Measurements from ENCODE around the gene TLE6.
A peak's percentile ranks its signal among the peaks of the same experiment; 100 is the strongest.
"Not testable (repeated sequence)": the region's sequence is repeated elsewhere in the genome, so short reads cannot be mapped to it uniquely, and the experiment has no call there.

The TLE6 gene

DNA sequence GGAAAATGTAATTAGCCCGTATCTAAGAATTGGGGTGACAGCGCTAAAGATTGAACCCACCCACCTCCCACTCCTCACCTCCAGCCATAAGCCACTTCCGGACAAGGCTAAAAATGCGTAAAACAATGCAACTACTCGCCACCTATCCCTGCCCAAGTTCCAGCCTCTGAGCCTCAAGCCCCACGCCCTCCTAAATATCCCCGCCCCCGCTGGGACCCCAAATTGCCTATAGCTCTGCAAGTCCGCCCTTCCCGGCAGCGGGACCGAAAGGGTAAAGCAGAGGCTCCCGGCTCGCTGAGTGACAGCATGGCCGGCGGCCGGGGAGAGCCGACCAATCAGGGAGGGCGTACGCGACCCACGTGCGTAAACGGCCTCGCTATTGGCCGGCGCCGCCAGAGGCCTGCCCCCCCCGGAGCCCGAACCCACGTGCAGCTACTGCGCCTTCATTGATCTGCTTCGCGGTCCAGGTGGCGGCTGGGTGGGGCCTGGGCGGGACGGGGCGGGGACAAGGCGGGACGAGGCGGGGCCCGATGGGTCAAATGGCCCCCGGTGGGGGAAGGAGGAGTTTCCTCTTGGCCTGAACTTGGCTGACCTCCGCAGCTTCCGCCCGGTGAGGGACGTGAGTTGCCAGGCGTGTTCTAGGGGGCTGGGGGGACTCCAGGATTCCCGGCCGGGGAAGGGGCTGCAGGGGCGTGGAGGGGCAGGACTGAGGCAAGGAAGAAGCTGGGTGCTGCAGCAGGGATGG is at the start of gene TLE6:
Gene TLE6, plus strand, starts transcription at position 564 of the 745 bp plus-strand sequence. CDS start 670 bp downstream, outside the sequence.
- DNase-seq (ENCODE audit: low read depth in 2 of 2): peak; percentile 77 to 83

DNA sequence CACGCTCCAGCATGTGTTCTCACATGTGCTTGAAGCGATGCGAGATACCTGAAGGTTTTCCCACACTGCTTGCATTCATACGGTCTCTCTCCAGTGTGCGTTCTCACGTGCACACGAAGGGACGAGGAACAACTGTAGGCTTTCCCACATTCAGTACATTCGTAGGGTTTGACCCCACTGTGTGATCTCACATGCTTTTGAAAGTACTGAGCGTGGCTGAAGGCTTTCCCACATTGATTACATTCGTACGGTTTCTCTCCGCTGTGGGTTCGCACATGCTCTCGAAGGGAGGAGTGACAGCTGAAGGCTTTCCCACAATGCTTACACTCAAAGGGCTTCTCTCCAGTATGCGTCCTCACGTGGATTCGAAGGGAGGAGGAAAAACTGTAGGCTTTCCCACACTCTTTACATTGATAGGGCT is 43.9 kb upstream of the TLE6 start:
- no peak for DNase-seq (ENCODE audit: low read depth in 2 of 2)

GRCh38 chr19:2935863-2936262 is 41.5 kb upstream of the TLE6 start:
- DNase-seq (ENCODE audit: low read depth in 2 of 2): not testable (repeated sequence)

- DNase-seq (ENCODE audit: low read depth in 2 of 2): no peak
Measured at GRCh38 chr19:2942928-2943640, 34.3 kb upstream of the TLE6 start.

DNA sequence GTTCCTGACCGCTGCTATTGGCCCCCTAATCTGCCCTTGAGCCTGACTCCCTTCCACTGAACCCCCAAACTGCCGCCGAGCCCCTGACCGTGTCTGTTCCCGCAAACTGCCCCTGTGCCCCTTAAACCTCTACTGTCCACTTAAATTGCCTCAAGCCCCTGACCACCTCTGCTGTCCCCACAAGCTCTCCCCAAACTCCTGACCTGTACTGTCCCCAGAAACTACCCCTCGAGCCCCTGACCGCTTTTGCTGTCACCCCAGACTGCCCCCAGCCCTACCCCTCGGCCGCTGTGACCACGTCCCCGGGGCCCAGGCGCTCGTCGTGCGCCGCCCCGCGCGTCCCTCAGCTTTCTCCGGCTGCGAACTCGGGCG is 33.0 kb upstream of the TLE6 start:
- no peak for DNase-seq (ENCODE audit: low read depth in 2 of 2)

DNA sequence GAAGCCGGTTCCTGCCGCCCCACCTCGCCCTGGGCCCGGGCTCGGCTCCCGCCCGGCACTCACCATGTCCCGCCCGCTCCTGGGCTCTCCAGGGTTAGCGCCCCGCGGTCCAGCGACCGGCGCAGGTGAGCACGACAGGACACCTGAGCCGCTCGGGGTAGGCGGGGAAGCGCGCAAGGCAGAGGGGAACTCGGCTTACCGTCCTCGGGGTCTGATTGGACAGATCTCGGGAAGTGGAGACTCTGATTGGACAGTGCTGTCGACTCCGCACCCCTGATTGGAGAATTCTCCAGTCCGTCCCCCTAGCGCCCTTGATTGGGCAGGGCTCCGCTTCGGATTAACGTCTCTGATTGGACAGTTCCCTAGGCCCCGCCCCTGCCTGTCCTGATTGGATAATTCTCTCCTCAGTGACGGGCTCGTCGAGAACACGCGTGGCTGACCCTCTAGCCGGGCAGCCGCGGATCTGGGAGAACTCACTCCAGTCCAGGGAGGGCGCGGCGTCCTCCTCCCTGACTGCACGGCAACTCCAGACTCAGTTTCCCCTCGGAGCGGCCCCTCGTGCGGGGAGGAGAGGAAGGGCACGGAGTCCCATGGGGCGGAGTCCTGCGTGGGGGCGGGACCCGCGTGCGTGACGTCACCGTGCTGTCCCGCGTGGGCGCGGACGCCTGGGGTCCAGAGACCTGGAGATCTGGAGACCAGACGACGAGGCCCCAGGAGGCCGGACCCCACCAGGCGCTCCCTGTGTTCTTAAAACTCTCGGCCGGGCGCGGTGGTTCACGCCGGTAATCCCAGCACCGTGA is 32.4 kb upstream of the TLE6 start, which contains the start of gene ZNF77:
Gene ZNF77, minus strand, starts transcription at position 197 of the 800 bp plus-strand sequence. Its CDS starts 131 bp downstream, at position 66.
- DNase-seq (ENCODE audit: low read depth in 2 of 2): peak; percentile 96 to 97

DNA sequence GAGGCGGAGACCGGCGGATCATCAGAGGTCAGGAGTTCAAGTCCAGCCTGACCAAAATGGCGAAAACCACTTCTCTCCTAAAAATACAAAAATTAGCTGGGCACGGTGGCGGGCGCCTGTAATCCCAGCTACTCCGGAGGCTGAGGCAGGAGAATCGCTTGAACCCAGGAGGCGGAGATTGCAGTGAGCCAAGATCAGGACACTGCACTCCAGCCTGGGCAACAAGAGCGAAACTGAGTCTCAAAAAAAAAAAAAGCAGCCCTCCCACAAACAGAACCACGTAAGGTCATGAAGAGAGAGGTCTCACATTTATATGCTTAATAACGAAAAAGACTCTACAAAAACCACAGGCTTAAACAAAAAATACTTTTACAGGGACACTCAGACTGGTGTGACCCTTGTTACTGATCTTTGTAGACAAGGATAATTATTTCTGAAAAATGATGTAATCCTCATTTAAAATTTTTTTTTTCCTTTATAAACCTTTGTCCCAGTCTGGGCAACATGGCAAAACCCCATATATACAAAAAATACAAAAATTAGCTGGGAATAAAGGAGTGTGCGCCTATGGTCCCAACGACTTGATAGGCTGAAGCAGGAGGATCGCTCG is 31.7 kb upstream of the TLE6 start:
- no peak for DNase-seq (ENCODE audit: low read depth in 2 of 2)

DNA sequence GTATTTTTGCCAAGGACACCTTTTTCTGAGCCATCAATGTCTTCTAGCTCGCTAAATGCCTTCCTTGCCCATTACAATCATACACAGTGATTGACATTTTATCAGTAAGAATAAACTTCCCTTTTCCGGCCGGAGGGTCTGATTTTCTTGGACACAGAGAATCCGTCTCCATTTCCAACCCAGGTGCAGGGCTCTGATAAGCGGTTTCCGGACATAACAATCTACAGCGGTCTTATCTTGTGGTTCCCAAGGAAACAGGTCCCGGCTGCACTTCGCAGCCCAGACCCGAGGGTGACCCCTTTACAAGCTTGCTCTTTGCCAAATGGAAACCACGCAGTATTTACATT is 27.5 kb upstream of the TLE6 start:
- no peak for DNase-seq (ENCODE audit: low read depth in 2 of 2)

GRCh38 chr19:2950286-2951124 is 26.9 kb upstream of the TLE6 start:
- peak; percentile 100 for DNase-seq (ENCODE audit: low read depth in 2 of 2)

GRCh38 chr19:2952953-2953481 is 24.3 kb upstream of the TLE6 start:
- DNase-seq (ENCODE audit: low read depth in 2 of 2): no peak

DNA sequence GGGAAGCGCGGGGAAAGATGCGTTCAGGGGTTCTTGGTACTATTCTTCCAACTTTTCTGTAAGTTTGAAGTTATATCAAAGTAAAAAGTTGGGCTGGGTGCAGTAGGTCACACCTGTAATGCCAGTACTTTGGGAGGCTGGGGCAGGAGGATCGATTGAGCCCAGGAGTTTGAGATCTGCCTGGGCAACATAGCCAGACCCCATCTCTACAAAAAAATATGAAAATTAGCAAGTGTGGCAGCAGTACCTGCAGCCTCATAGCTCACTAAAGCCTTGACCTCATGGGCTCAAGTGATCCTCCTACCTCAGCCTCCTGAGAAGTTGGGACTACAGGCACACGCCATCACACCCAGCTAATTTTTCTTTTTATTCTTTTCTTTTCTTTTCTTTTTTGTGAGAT is 20.2 kb upstream of the TLE6 start:
- DNase-seq (ENCODE audit: low read depth in 2 of 2): no peak

GRCh38 chr19:2960120-2960519 is 17.2 kb upstream of the TLE6 start:
- no peak for DNase-seq (ENCODE audit: low read depth in 2 of 2)

- DNase-seq (ENCODE audit: low read depth in 2 of 2): peak in 1 of 2 donors; percentile 16
Measured at GRCh38 chr19:2962018-2962670, 15.2 kb upstream of the TLE6 start.

DNA sequence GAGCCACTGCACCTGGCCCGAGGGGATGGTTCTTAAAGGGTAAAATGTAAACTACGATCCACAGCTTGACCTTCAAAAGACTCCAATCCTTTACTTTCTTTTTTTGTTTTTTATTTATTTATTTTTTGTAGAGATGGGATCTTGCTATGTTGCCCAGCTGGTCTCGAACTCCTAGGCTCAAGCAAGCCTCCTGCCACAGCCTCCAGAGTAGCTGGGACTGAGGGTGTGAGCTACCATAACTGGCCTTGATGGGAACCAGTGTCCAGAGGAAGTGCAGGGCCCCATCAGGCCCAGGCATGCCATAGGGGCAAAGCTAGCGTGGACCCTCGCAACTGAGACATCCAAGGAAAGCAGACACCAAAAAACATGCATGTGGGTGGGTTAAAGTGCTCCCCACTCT is 14.2 kb upstream of the TLE6 start:
- DNase-seq (ENCODE audit: low read depth in 2 of 2): no peak

DNA sequence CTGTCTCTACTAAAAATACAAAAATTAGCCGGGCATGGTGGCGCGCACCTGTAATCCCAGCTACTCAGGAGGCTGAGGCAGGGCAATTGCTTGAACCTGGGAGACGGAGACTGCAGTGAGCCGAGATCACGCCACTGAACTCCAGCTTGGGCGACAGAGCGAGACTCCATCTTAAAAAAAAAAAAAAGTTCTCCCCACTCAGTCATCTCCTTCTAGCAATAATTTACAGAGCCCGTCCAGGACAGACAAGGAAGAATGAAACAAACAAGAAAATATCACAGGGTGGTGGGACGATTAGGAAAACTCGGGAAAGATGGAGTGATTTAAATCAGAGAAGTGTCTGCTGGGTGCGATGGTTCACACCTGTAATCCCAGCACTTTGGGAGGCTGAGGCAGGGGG is 13.7 kb upstream of the TLE6 start:
- not testable (repeated sequence) for DNase-seq (ENCODE audit: low read depth in 2 of 2)

- no peak for DNase-seq (ENCODE audit: low read depth in 2 of 2)
Measured at GRCh38 chr19:2964874-2965273, 12.5 kb upstream of the TLE6 start.

GRCh38 chr19:2967972-2968371 is 9.4 kb upstream of the TLE6 start:
- DNase-seq (ENCODE audit: low read depth in 2 of 2): no peak

DNA sequence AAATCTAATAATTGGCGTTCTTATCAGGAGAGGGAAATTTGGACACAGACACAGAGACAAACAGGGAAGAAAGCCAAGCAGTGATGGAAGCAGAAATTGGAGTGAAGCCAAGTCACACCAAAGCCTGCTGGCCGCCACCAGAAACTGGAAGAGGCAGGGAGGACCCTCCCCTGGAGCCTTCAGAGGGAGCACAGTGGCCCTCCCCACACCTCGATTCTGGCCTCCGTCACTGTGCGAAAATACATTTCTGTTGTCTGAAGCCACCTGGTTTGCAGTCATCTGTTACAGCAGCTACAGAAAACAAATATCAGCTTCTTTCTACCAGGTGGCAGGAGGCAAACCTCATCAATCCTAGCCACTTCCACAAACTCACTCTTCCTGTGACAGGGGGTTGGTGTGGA is 8.3 kb upstream of the TLE6 start:
- DNase-seq (ENCODE audit: low read depth in 2 of 2): no peak

DNA sequence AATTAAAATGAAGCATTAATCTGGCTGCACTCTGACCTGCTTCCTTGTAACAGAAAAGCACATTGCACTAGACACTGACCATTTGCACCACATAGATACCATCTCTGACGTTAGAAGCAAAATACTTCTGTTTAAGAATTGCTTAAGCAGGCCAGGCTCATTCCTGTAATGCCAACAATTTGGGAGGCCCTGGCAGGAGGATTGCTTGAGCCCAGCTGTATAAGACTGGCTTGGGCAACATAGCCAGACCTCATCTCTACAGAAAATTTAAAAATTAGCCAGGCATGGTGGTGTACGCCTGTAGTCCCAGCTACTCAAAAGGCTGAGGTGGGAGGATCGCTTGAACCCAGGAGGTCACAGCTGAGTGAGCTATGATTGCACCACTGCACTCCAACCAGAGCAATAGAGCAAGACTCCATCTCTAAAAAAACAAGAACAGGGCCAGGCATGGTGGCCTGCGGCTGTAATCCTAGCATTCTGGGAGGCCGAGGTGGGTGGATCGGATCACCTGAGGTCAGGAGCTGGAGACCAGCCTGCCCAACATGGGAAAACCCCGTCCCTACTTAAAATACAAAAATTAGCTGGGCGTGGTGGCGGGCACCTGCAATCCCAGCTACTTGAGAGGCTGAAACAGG is 7.0 kb upstream of the TLE6 start:
- no peak for DNase-seq (ENCODE audit: low read depth in 2 of 2)

DNA sequence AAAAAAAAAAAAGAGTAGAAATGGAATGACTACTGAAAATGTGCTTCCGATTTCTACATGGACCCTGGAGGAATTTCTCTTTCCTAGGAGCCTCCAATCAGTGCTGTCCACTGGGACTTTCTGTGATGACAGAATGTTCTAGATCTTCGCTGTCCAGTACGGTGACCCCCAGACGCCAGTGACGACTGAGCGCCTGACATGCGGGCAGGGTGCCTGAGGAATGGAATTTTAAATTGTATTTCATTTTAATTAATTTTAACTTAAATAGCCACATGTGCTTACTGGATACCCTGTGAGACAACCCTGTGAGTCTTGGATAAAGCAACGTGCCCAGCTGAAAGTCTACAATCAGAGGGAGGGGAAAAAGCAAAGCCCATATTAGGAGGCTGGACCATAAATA is 4.1 kb upstream of the TLE6 start:
- no peak for DNase-seq (ENCODE audit: low read depth in 2 of 2)

Measured in stimulated activated CD4-positive, alpha-beta T cell treated with anti-CD3 and anti-CD28 coated beads, Interleukin-1b, Interleukin-23, amount 100 ng/mL, for 1 hour (primary cell).